Stimulated activated CD4-positive, alpha-beta T cell treated with anti-CD3 and anti-CD28 coated beads, Interleukin-4, amount 100 ng/mL, for 24 hours (primary cell): ENCODE data around the gene SEMA3F.

ENCODE experiments used
- DNase-seq: peaks from one replicate; pipeline ENCODE4 v3.0.0-alpha.2; 2020

The SEMA3F gene

DNA sequence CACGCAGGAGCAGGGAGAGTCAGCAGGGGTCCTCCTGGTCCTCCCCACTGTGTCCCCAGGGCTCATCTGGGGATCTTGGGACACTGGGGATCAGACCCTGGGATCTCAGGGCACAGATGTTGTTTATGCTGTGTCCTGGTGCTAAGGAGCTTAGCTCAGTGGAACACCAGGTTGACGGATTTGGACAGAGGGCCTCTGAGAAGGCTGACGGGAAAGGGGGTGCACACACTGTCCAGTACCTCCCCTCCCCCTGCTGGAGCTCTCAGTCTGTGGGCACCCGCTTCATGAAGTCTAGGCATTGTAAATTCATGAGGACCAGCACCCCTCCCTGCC is 21.9 kb upstream of the SEMA3F start:
- no peak for DNase-seq

DNA sequence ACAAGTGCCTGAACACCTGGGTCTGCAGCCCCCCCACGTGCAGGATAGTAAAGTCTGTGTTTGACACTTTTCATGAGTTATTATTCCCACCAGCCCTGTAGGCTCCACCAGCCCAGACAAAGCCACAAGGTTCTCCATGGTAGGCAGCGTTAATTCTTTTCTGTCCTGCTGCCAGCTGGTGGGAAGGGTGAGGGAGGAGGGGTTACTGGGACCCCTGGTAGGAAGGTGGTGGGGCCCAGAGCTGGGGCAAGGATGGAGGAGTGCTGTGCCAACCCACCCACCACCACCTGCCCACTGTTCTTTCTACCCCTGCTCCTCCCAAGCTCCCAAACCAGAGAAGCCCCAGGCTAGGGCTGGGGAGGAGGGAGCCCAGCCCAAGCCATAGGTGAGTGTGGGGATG is 20.8 kb upstream of the SEMA3F start:
- DNase-seq = no peak

DNA sequence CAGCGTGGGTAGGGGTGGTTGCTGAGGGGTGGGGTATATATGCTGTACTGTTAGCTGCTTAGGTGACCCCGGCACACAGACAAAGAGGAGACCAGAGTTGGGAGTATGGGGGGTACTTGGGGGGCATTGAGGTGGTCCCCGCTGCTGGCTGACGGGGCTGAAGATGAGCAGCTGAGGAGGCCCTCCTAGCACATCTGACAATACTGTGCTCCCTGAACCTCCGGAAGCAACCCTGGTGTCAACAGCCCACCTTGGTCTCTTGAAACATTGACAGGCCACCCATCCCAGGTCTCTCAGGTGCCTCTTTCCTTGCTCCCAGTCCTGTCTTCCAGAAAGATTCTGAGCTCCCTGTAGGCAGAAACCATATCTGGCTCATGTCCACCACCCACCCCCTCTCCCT is 19.2 kb upstream of the SEMA3F start:
- DNase-seq = no peak

DNA sequence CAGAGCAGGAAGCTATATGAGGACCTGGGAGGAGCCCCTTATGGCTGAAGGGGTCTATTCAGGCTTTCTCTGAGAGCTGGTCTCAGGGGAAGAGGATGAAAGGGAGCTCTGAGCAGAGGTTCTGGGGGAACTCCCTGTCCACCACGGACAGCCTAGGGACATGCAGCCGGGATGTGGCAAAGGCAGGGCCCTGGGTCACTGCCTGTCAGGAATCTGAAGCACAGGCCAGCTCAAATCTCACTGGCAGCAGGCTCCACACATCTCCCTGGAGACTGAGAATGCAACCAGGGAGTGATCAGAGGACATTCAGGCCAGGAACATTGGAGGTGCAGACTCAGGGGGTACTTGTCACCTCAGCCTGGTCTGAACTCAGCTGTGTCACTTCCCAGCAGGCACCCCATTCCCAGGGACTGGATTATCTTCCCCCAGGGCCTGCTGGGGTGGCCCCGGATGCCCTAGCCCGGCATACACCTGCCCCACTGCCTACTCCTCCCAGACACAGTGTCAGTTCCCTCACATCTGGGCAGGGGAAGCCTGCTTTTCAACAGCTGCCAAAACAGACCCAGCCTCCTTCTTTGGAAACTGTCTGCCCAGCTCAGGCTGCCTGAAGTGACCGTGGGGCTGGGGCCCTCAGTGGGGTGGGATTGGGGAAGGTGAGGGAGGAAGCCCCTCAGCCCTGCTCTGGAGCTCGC is 18.3 kb upstream of the SEMA3F start:
- no peak for DNase-seq

DNA sequence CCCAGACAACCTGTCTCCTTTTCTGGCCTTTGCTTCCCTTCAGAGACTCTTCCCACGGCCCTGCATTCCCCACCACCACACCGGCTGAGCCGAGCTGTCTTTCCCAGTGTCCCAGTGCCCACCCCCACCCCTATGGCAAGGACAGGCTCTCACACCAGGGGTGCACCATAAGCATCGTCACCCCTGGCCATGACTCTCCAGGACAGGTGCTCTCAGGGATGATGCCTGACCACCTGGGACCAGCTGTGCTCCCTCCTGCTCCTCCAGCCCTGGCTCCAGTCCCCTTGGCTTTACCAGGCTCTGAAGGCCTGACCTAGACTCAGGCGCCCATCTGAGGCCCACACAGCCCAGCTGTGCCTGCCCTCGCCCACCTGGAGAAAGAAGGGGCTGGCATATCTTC is 17.6 kb upstream of the SEMA3F start:
- DNase-seq = no peak

DNA sequence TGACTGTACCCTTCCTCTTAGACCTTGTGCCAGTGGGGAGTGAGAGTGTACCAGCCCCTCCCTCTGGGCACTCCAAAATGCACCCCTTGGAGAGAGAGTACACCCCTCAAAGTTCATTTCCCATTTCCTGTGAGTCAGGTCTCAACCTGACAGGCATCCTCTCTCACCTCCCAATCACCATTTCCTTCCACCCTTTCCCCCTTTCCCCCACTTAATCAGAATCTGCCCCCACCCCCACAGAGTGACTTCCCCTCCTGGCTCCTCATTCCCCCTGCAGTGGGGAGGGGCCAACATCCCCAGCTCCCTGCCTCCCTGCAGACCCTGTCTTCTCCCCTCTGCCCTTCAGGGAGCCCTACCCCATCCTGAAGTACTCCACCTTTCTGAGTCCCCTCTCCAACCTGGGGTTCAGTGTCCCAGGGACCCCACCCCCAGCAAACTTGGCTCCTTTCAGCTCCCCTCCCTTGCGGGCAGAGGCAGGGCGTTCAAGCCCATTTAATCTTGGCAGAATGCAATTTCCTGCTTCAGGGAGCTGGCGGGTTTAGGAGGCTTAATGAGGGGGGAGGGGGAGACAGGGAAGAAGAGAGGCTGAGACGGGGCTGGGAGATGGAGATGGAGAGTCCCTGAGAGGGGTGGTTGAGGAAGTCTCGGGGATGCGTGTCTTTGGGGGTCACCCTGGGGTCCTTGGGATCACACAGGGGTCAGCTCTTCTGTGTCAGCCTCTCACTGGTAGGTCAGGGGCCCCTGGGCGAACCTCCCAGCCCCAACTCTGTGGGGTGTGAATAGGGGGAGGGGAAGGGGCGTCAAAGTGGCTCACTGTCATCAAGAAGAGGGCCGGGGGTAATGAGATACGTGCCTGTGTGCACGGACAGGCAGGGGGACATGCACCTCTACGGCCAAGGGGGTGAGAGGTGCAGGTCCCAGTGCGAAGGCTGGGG is 16.6 kb upstream of the SEMA3F start:
- DNase-seq = no peak

DNA sequence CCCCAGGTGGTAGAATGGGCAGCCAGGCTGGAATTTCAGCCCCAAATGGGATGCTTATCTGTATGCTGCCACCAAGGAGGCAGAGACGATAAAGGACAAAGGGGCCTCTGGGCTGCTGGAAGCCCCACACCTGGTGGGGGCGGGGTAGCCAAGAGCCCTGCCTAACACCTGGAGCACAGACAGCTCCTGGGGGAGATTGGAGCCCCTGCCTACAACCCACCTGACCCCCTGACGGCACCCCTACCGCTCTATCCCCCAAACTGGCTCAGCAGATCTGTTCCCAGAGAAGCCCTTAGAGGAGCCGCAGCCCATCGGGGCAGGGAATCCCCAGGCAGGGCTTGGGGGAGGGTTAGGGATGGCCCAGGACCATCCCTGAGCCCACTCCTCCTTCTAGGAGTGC is 15.8 kb upstream of the SEMA3F start:
- DNase-seq = no peak

DNA sequence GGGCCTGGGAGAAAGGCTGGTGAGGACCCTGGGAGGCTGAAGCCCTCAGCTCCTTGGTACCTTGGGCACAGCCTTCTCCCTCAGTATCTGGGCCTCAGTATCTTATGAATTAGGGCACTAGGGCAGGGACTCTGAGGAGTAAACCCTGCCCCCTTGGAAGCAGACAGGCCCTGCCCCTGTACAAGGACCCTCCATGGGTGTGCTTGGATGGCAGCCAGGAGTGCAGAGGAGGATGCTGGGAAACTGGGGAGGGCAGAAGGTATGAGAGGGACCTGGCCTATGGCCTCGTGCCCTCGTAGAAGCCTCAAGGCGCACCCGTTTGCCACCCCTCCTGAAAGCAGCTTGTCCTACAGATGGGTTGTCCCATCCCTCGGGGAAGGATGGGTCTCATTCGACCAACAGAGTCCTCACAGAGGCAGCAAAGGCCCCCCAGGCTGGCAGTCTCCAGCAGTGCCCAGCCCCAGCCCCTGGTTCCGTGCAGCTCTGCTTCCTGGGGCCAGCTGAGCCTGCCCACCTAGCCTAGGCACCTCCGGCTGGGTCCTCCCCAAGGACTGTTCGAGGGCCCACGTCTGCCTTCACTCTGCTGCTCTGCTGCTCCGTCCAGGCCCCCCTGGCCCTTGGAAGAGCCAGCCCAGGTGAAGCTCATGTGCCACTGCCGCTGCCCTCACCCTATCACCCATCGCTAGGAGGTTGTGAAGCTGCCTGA is 15.3 kb upstream of the SEMA3F start:
- DNase-seq = no peak

DNA sequence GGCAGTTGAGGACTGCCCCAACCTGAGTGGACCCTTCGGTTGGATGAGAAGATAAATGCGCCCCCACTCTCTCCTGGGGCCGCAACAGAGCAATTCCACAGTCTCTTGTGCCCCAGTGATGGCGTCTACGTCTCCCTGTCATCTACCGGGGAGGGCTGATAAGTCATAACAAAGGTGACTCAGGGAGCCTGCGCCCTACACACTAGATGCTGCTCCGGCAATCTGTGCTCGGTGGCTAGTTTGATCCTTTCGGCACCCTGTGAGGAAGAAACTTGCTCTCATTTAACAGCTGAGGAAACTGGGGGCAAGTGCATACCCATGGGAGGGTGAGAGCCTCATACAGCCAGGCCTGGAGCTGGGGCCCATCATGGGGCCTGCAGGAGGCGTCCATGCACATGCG is 14.1 kb upstream of the SEMA3F start:
- no peak for DNase-seq

DNA sequence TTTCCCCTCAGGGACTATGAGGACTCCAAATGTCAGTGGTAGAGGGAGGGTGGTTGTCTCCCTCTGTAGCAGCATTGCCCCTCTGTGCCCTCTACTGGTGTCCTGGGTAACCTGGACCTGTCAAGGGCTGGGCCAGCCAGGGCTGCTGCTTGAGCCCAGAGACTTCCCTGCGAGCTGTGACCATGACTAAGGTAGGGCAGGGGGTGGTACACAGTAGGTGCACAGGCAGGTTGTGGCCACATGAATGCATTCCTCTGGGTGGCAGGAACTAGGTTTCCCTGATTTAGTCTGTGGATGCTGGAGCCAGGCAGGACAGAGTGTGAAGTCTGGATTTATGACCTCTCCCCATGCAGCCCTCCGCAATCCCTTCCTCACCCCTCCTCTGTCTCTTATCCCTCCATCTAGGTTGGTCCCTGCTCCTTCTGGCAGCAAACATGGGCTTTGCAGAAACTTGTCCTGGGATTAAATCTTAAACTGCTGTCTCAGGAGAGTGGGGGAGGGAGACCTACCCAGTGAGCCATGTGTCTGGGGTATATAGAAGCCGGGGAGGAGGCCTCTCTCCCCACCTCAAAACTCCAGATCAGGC is 8.7 kb upstream of the SEMA3F start:
- no peak for DNase-seq

DNA sequence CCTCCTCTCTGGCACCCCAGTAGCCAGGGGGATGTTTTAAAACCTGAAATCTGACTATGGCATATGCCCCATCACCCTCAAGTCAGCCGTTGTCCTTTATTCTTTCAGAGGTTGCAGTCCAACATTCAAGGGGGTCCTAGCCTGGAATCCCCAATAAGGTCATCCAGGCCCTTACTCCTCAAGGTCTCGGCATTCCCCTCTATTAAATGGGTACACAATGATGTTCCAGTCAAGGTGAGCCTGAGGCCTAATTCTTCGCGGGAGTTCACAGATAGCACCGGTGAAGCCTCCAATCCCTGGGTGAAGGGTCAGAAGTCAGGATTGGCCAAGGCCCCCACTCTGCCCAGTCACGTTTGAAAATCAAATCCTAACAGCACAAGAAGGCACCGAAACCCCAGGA is 8.1 kb upstream of the SEMA3F start:
- DNase-seq = no peak

DNA sequence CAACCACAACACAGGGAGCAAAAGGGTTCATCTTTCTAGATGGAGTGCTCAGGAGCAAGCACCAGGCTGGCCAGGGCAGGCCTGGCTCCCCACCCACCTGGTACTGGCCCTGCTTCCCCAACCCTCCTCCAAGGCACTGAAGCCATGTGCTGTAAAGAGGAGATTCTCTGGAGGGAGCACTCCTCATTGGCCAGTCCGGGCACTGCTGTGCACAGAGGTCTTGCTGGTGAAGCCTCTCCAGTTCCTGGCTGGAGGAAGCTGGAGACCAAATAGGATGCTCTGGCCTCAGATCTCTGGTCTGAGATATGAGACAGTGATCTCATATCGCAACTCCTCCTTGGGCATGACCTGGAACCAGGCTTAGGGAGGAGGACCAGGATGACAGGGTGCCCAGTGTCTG is 7.7 kb upstream of the SEMA3F start:
- no peak for DNase-seq

DNA sequence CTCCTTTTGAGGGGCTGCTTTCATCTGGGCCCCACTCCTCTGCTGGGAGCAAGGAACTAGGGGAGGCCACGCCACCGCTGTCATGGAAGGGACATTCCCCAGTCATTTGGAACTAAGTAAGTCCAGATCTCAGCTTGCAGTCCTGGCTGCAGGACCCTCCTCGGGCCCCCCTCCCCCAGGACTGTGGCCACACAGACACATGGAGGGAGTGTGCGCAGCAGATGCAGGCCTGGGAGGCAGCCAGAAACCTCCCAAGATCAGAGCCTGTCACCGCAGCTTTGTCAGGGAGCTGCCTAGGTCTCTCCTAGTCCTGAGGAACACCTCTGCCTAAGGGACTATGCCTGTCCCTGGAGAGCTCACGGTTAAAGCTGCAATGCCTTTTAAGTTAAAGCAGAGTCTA is 7.3 kb upstream of the SEMA3F start:
- no peak for DNase-seq

DNA sequence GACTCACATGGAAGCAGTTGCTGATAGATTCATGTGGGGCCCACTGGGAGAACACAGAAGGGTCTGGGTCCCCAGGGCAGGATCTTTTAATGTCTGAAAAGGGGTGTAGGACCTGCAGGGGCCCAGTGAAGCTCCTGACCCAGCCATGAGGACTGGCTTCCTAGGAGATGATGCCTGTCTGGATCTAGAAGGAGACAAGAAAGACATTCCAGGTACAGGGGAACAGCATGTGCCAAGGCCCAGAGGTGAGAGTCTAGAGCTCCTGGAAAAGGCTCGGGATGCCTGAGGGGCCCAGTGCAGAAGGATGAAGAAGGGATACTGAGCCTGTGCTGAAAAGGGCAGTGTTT is 4.7 kb upstream of the SEMA3F start:
- no peak for DNase-seq

DNA sequence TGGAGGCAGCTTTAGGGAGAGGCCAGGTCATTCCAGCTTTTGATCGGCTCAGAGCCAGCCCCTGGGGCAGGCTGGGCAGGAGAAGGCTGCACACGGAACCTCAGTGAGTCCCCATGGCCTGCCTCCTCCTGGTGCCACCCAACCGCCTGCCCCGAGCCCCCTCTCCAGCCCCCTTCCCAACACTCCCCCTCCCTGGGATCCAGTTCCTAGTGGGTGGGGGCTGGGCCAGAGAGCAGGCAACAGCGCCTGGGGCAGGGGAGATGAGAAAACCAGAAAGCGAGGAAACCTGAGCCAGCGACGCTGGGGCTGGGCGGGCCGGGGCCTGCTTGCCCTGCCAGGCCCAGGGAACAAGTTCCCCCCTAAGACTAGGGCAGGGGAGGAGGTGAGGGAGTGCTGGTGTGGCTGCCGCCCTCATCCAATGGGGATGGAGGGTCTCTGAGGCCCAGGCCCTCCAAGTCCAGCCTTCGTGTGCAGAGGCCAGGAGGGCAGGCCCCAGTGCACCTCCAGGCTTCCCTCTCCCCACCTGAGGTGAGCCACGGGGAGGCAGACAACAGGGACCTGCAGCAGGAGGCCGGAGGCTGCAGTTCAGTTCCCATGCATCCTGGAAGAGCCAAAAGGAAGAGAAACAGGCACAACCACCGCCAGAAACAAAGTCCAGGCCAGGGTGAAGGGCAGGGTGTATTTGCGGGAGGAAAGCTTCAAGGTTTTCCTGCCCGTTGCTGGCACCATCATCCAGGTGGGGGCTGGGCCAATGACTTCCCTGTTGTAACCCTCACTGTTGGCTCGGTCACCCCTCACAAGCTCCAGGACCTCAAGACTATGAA is 4.0 kb upstream of the SEMA3F start:
- no peak for DNase-seq

DNA sequence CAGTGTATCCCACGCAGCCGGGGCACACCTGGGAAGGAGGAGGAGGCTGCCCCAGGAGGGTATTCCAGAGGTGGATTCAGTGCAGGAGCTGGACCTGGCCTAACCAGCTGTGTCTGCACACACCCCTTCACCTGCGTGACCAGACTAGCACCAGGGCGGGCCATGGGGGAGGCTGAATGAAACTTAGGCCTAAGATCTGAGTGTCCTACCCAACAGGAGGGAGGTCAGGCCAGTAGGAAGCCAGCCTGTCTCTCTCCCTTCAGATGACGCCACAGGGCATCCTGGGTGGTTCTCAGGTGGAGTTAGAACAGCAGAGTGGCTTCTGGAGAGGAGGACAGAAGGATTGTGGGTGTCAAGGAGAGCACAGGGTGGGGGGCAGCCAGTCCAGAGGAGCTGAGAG is 3.4 kb upstream of the SEMA3F start:
- no peak for DNase-seq

DNA sequence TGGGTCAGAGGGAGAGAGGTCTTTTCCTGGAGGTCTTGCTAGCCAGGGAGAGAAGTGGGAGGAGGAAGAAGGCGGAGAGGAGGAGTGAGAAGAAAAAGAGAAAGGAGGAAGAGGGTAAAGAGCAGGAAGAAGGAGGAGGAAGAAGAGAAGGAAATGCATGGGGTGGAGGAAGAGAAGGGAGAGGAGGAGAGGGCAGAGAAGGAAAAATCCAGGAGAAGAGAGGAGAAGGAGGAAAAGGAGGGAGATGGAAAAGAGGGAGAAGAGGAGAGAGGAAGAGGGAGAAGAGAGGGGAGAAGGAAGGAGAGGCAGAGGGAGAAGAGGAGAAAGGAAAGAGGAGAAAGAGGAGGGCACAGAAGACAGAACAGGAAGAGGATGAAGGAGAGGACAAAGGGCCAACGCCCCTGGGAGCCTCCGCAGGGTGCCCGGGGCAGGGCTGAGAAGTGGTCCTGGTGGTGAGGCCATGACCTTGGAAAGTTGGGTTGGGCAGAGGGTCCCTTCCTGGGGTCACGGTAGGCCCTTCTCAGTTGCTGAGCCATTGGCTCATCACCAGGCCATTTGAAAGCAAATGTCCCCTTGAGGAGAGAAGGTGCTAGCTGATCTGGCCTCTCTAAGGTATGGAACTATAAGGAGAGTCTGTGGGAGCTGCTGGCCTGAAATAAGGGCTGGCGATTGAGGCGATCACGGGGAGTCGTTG is 1.2 kb upstream of the SEMA3F start:
- DNase-seq = no peak

DNA sequence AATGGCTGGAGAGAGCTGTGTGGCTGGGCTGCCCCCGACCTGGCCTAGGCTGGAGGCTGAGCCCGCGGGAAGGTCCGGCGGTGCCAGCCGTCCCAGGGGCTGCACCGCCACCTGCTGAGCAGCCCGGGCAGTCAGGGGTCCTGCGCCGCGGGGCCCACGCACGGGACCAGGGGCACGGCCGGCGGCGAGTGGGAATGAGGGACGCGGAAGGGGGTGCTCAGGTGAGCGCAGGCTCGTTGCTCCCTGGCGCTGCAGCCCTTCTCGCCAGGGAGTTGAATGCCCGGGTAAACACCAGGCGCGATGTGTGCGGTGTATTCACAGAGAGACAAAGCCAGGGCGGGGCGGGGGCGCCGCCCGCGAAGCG is 666 bp upstream of the SEMA3F start:
- DNase-seq = no peak

DNA sequence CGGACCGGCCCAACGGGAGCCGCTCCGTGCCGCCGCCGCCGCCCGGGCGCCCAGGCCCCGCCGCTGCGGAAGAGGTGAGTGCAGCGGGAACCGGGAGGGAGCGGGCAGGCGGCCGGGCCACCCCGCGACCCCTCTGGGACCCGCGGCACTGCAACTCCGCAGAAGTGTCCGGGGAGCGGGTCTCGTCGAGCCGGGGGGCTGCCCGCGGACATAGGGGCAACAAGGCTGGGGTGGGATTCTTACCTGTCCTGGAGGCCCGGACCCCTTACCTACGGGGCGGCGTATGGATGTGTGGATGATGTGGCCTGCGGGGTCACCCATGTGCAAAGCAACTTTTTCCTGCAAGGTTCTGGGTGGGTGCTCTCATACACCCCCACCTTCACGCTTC is 361 bp downstream of the SEMA3F start:
- DNase-seq = no peak

DNA sequence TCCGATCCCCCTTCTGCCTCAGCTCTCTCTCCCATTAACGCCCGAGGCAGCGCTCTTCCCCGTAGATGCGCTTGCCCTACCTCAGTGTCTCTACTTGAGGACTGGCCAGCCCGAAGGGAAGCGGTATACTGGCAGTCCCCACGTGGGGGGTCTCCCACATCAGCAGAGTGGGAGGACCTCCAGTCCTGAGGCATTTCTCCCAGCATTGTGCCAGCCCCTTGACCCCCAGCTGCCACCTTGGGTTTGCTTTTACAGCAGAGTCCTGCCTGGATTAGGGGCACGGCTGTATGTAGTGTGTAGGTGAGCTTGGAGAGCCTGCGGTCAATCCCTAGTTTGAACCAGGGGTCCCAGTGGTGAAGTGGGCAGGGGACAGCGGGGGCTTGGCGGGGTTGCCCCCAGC is 767 bp downstream of the SEMA3F start:
- no peak for DNase-seq

DNA sequence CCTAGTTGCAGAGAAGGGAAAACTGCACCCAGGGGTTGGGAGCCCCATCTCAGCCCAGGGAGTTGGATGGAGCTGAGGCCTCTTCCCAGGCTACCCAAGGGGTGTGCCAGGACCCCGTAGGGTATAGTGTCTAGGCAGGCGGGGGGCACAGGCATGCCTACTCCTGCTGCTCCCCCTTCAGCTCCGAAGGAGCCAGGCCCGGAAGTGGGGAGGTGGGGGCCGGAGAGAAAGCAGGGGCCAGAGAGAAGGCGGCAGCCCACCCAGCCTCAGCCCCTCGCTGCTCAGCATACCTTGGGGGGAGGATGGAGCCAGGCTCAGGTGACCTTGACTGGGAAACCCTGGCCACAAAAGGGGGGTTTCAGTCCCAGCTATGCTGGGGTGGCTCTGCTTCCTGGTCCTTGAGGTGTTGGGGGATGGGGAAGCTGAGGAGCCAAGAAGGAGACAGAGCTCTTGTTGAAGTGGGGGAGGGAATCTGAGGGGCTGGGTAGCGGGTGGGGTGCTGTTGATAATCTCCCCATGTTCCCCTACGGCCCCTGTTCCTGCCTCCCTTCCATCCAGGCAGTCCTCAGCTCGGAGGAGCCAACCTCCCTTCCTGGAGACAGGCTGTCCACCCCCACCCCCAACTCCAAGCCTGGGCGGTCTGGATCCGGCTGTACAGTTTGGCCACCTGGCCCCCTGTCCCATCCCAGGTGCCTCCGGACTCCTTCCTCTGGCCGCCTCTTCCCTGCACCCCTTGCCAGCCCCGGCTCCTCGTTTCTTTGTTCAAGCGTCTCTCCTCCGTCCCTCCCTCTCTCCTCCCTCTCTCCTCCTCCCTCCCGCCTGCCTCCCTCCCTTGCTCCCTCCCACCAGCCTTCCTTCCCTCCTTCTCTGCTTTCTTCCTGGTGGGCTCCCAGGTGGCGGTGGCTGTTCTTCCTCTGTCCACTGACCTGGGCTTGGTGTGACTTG is 1.7 kb downstream of the SEMA3F start:
- no peak for DNase-seq
